Naive thymus-derived CD8-positive, alpha-beta T cell (primary cell): ENCODE data around the gene CDK11B. TPM values are rescaled to one million over a fixed set of nuclear protein-coding genes. Genes with fewer than 3 reads are reported as not detected.
"Not testable (repeated sequence)": the region's sequence is repeated elsewhere in the genome, so short reads cannot be mapped to it uniquely, and the experiment has no call there.

Experiments
- ATAC-seq, 2 donors: fragments of 150-1000 bp; cut with Tn5 transposase in 1 of 2; sonication (Bioruptor Pico), chemical (Tn5 transposase) in 1 of 2; 1 replicate in 1 of 2; 2 replicates in 1 of 2; pipeline ENCODE4 v1.10.0; 2021; ENCODE audit warnings: mild to moderate bottlenecking in 2 of 2, moderate library complexity in 2 of 2
- POLR2A ChIA-PET: fragments of 350-600 bp; sonication (Branson Sonifier 250); formaldehyde crosslinking; loops from one replicate; lab custom pipeline; 2021; ENCODE audit warnings: antibody characterized with exemption; lab: Charles Lee
- DNase-seq, 10 donors: peaks; one replicate each; pipeline versions ENCODE4 v3.0.0 to v3.0.0-alpha.2; 2020 to 2022
- H3K27ac Mint-ChIP-seq, 10 donors: one replicate each; pipeline ENCODE4 v1.8.0; 2020 to 2022; ENCODE audit warnings: mild to moderate bottlenecking in 10 of 10, mixed read lengths in 10 of 10, moderate library complexity in 4 of 10, inconsistent platforms in 1 of 10
- H3K27me3 Mint-ChIP-seq, 5 donors: one replicate each; pipeline ENCODE4 v1.8.0; 2021 to 2022; ENCODE audit warnings: mixed read lengths in 5 of 5
- H3K36me3 Mint-ChIP-seq, 3 donors: one replicate each; pipeline ENCODE4 v1.8.0; 2020 to 2022; ENCODE audit warnings: mixed read lengths in 3 of 3, mild to moderate bottlenecking in 2 of 3, inconsistent platforms in 1 of 3
- H3K4me1 Mint-ChIP-seq, 4 donors: one replicate each; pipeline ENCODE4 v1.8.0; 2021 to 2022; ENCODE audit warnings: mixed read lengths in 4 of 4
- H3K4me3 Mint-ChIP-seq, 10 donors: one replicate each; pipeline ENCODE4 v1.8.0; 2020 to 2022; ENCODE audit warnings: mild to moderate bottlenecking in 10 of 10, mixed read lengths in 10 of 10, moderate library complexity in 6 of 10, inconsistent platforms in 1 of 10
- H3K9me3 Mint-ChIP-seq, 9 donors: one replicate each; pipeline ENCODE4 v1.8.0; 2020 to 2022; ENCODE audit warnings: mixed read lengths in 9 of 9, mild to moderate bottlenecking in 3 of 9, inconsistent platforms in 1 of 9, moderate library complexity in 1 of 9
- polyA plus RNA-seq, 3 donors: library from polyadenylated mRNA; unstranded; fragments of 300-500 nt; fragmentation: Illumina TruSeq; gene quantifications; one replicate each; pipeline ENCODE4 v1.2.3, GENCODE V29; 2021
- total RNA-seq, 8 experiments: library from RNA in 2 of 8; stranded (reverse) in 2 of 8; gene quantifications; one replicate each; pipeline ENCODE4 v1.2.3 and lab custom pipeline; 2021 to 2026

The CDK11B gene
- total and polyA plus RNA-seq, 5 experiments from 2014 or later, result 11.8 to 44.3 (median 19.7) TPM

DNA sequence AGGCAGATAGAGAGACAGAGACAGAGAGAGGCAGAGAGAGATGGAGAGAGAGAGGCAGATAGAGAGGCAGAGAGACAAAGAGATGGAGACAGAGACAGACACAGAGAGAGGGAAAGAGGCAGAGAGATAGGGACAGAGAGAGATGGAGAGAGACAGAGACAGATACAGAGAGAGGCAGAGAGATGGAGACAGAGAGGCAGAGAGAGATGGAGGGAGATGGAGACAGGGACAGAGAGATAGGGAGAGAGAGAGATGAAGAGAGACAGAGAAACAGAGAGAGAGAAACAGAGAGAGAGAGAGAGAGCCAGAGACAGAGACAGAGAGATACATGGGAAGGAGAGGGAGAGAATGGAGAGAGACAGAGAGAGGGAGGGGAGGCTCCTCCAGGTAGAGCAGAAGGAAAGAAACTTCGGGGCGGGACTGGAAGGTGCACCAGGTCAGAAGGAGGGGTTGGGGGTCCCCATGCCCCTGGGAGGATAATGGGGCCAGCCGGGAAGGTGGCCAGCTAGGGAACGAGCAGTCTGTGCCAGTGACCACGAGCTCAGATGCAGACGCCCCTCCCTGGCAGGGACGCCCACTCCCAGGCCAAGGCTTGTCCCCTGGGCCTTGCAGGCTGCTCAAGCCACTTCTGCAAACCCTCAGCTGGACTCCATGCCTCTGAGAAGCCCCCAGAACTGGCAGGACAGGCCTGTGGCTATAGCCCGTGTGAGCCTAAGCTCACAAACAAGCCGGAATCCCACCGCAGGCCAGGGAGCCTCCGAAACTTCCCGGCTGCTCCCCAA, 62.1 kb downstream of the CDK11B start:
- DNase-seq (no peak), ATAC-seq (no peak)
- Mint-ChIP-seq H3K4me1 (peaks cover 5 to 9% (median 7%) of the 10 kb centered on the region in 4 donors), H3K9me3 (no peaks in the 10 kb centered on the region), H3K27ac (no peak overlapping the region), H3K4me3 (no peak overlapping the region), H3K27me3 (peaks cover 0 to 11% (median 0%) of the 10 kb centered on the region in 5 donors), H3K36me3 (no peaks in the 10 kb centered on the region)
- POLR2A ChIA-PET, result interaction anchor here (3.1 kb wide), 1 partner anchor 18 kb away, joined by 23 read pairs; the partner anchor contains the start of gene MIB2

GRCh38 chr1:1595341-1595740, 63.5 kb downstream of the CDK11B start:
- H3K36me3 Mint-ChIP-seq, H3K4me1 Mint-ChIP-seq, ATAC-seq, DNase-seq, POLR2A ChIA-PET, H3K27ac Mint-ChIP-seq, H3K9me3 Mint-ChIP-seq, H3K4me3 Mint-ChIP-seq: not testable (repeated sequence)
- H3K27me3 Mint-ChIP-seq, result peaks cover 0 to 11% (median 0%) of the 10 kb centered on the region in 5 donors

DNA sequence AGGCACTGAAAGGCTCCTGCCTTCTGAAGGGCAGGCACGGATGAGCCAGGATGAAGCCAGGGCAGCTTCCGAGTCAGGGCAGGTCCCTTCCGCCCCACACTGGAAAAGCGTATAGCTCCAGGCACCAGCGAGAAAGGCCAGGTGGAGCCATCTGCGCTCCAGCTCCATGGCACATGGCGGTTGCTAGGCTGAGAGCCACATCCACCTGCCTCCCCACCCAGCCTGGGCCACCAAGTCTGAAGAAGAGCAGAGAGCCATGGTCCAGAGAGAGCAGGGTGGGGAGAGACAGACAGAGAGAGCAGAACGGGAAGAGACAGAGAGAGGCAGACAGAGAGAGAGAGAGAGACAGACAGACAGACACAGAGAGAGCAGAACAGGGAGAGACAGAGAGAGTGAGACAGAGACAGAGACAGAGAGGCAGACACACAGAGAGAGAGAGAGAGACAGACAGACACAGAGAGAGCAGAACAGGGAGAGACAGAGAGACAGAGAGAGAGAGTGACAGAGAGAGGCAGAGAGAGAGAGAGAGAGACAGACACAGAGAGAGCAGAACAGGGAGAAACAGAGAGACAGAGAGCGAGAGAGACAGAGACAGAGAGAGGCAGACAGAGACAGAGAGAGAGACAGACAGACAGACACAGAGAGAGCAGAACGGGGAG, 64.1 kb downstream of the CDK11B start:
- POLR2A ChIA-PET, result no interaction called here
- H3K4me1 Mint-ChIP-seq, result peaks cover 5 to 9% (median 6%) of the 10 kb centered on the region in 4 donors
- DNase-seq, result no peak
- no peak overlapping the region for H3K4me3 Mint-ChIP-seq
- H3K36me3 Mint-ChIP-seq, result no peaks in the 10 kb centered on the region
- peak in 1 of 2 donors; percentile 43 for ATAC-seq
- no peaks in the 10 kb centered on the region for H3K9me3 Mint-ChIP-seq
- no peak overlapping the region for H3K27ac Mint-ChIP-seq
- peaks cover 0 to 11% (median 0%) of the 10 kb centered on the region in 5 donors for H3K27me3 Mint-ChIP-seq

DNA sequence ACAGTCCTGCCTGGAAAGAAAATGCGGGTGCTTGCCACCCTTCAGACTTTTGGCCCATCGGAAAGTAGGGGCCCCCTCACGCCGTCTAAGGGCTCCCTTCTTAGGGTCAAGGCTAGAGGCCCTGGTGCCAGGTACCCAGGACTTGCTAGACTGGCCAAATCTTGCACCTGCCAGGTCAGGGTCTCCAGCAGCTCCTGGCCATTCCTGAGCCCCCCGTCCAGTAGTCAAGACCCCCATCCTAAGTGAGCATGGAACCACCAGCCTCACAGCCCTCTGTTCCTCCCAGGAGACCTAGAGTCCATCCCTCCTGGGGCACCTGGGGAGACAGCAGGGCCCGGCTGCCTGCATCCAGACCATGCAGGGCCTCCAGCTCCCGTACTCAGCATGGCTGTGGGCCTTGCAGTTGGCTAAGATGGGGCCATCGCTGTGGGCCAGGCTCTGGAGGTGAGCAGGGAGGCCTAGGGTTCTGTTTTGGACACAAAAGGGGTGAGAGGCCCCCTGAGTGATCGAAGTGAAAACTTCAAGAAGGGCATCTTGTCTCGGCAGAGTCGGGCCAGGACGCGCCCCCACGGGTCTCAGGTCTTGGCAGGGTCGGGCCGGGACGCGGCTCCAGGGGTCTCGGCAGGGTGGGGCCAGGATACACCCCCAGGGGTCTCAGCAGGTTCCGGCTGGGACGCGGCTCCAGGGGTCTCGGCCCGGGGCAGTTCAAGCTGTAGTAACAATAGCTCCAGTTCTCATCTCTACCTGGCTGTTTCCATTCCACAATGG, 64.8 kb downstream of the CDK11B start:
- POLR2A ChIA-PET, result no interaction called here
- ATAC-seq (no peak), DNase-seq (peak in 1 of 10 donors; percentile 44)
- H3K27me3 Mint-ChIP-seq, result peaks cover 0 to 9% (median 0%) of the 10 kb centered on the region in 5 donors
- H3K4me3 Mint-ChIP-seq, result no peak overlapping the region
- no peaks in the 10 kb centered on the region for H3K36me3 Mint-ChIP-seq
- H3K27ac Mint-ChIP-seq, result peak overlapping the region in 1 of 10 donors; percentile 21
- peaks cover 4 to 8% (median 5%) of the 10 kb centered on the region in 4 donors for H3K4me1 Mint-ChIP-seq
- H3K9me3 Mint-ChIP-seq, result no peaks in the 10 kb centered on the region

DNA sequence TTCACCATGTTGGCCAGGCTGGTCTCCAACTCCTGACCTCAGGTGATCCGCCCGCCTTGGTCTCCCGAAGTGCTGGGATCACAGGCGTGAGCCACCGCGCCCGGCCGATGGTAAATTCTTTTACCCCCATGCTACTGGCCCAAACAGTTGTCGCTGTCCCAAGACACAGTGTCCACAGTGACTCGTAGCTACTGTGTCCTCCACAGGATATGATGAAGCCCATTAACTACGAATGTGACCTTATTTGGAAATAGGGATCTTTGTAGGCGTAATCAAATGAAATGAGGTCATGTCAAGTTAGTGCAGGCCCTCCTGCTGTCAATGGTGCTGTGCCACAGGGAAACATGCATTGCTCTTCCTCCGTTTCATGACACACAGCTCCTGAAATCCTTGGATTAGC, 67.4 kb downstream of the CDK11B start:
- H3K4me3 Mint-ChIP-seq, result no peak overlapping the region
- no peaks in the 10 kb centered on the region for H3K4me1 Mint-ChIP-seq
- ATAC-seq (no peak), DNase-seq (no peak)
- peaks cover 0 to 12% (median 0%) of the 10 kb centered on the region in 5 donors for H3K27me3 Mint-ChIP-seq
- POLR2A ChIA-PET, result no interaction called here
- no peaks in the 10 kb centered on the region for H3K9me3 Mint-ChIP-seq
- H3K27ac Mint-ChIP-seq, result no peak overlapping the region
- no peaks in the 10 kb centered on the region for H3K36me3 Mint-ChIP-seq

Other genes with a start within 250 kb of the CDK11B start
- not detected for gene ANKRD65, start 237.7 kb downstream of the CDK11B start, total RNA-seq
- not detected for gene ANKRD65, start 237.7 kb downstream of the CDK11B start, polyA plus RNA-seq
- not detected for gene VWA1, start 223.3 kb downstream of the CDK11B start, total RNA-seq
- gene VWA1, start 223.3 kb downstream of the CDK11B start, polyA plus RNA-seq, result not detected
- gene ATAD3C, start 209.3 kb downstream of the CDK11B start, total RNA-seq, result under 1 TPM; 0.49 to 0.70 TPM
- gene ATAD3C, start 209.3 kb downstream of the CDK11B start, polyA plus RNA-seq, result 1 to 10 TPM in 2 of 3 donors, under 1 TPM in 1; 0.04 to 3.1 (median 2.1) TPM
- gene ATAD3B, start 187.2 kb downstream of the CDK11B start, total RNA-seq, result 10 to 100 TPM; 47.3 to 50.9 TPM
- 1 to 10 TPM; 2.4 to 5.6 (median 2.6) TPM for gene ATAD3B, start 187.2 kb downstream of the CDK11B start, polyA plus RNA-seq
- gene ATAD3A, start 146.8 kb downstream of the CDK11B start, total RNA-seq, result 10 to 100 TPM; 24.7 to 27.5 TPM
- gene ATAD3A, start 146.8 kb downstream of the CDK11B start, polyA plus RNA-seq, result 10 to 100 TPM in 1 of 3 donors, 1 to 10 TPM in 2; 7.7 to 15.3 (median 8.5) TPM
- gene TMEM240, start 118.4 kb downstream of the CDK11B start, total RNA-seq, result 1 to 10 TPM; 3.4 TPM
- gene TMEM240, start 118.4 kb downstream of the CDK11B start, polyA plus RNA-seq, result not detected
- 100 to 1,000 TPM; 158 to 162 TPM for gene SSU72, start 84.1 kb downstream of the CDK11B start, total RNA-seq
- gene SSU72, start 84.1 kb downstream of the CDK11B start, polyA plus RNA-seq, result 100 to 1,000 TPM; 219 to 290 (median 248) TPM
- gene FNDC10, start 58.9 kb downstream of the CDK11B start, total RNA-seq, result 1 to 10 TPM; 3.7 to 3.8 TPM
- gene FNDC10, start 58.9 kb downstream of the CDK11B start, polyA plus RNA-seq, result 1 to 10 TPM in 1 of 3 donors, under 1 TPM in 2; 0.75 to 2.4 (median 0.89) TPM
- gene MIB2, start 43.5 kb downstream of the CDK11B start, total RNA-seq, result 100 to 1,000 TPM; 109 to 122 TPM
- gene MIB2, start 43.5 kb downstream of the CDK11B start, polyA plus RNA-seq, result 10 to 100 TPM; 23.6 to 31.1 (median 27.2) TPM
- 1 to 10 TPM; 3.6 to 6.1 TPM for gene MMP23B, start 26.8 kb downstream of the CDK11B start, total RNA-seq
- 1 to 10 TPM in 2 of 3 donors, not detected in 1; 1.1 to 2.4 TPM for gene MMP23B, start 26.8 kb downstream of the CDK11B start, polyA plus RNA-seq
- gene SLC35E2B, start 33.8 kb upstream of the CDK11B start, total RNA-seq, result 100 to 1,000 TPM; 106 to 110 TPM
- 10 to 100 TPM; 30.2 to 45.1 (median 36.7) TPM for gene SLC35E2B, start 33.8 kb upstream of the CDK11B start, polyA plus RNA-seq
- gene CDK11A, start 65.4 kb upstream of the CDK11B start, total RNA-seq, result 100 to 1,000 TPM; 162 to 173 TPM
- 10 to 100 TPM; 14.2 to 28.6 (median 14.4) TPM for gene CDK11A, start 65.4 kb upstream of the CDK11B start, polyA plus RNA-seq
- 10 to 100 TPM; 47.3 to 53.9 TPM for gene NADK, start 119.5 kb upstream of the CDK11B start, total RNA-seq
- gene NADK, start 119.5 kb upstream of the CDK11B start, polyA plus RNA-seq, result 10 to 100 TPM; 18.3 to 25.4 (median 19.7) TPM
- gene GNB1, start 232.1 kb upstream of the CDK11B start, total RNA-seq, result 100 to 1,000 TPM; 231 to 232 TPM
- gene GNB1, start 232.1 kb upstream of the CDK11B start, polyA plus RNA-seq, result 100 to 1,000 TPM in 2 of 3 donors, 10 to 100 TPM in 1; 45.9 to 107 (median 105) TPM